Measurements from ENCODE around the gene CAB39L.

DNA sequence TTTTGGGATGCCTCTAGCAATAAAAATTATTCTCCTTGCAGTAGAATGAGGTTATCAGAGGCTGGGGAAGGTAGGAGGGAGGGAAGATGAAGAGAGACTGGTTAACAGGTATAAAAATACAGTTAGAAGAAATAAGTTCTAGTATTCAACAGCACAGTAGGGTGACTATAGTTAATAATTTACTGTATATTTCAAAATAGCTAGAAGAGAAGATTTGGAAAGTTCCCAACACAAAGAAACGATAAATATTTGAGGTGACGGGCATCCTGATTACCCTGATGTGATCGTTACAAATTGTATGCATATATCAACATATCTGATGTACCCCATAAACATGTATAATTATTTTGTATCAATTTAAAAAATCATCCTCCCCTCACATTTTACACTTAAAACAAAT, 102.3 kb downstream of the CAB39L start:
- no peak for TF ChIP-seq POLR2A (IDR thresholded peaks at IDR 0.05)
- TF ChIP-seq CTCF (IDR thresholded peaks at IDR 0.05 in 8 of 11, conservative IDR thresholded peaks at IDR 0.05 in 3 of 11), result no peak
